Activated naive CD8-positive, alpha-beta T cell (primary cell): Measurements from ENCODE around the gene ARL2BP.

Experiments
- H3K27ac Mint-ChIP-seq: one replicate; pipeline ENCODE4 v1.8.0; 2021; ENCODE audit warnings: mixed read lengths
- H3K27me3 Mint-ChIP-seq: one replicate; pipeline ENCODE4 v1.8.0; 2021; ENCODE audit warnings: mixed read lengths
- H3K36me3 Mint-ChIP-seq: one replicate; pipeline ENCODE4 v1.8.0; 2021; ENCODE audit warnings: mixed read lengths
- H3K4me1 Mint-ChIP-seq: one replicate; pipeline ENCODE4 v1.8.0; 2021; ENCODE audit warnings: low read depth, mixed read lengths
- H3K4me3 Mint-ChIP-seq: one replicate; pipeline ENCODE4 v1.8.0; 2021; ENCODE audit warnings: mild to moderate bottlenecking, mixed read lengths
- H3K9me3 Mint-ChIP-seq: one replicate; pipeline ENCODE4 v1.8.0; 2021; ENCODE audit warnings: low read depth, mixed read lengths

Gene ARL2BP

DNA sequence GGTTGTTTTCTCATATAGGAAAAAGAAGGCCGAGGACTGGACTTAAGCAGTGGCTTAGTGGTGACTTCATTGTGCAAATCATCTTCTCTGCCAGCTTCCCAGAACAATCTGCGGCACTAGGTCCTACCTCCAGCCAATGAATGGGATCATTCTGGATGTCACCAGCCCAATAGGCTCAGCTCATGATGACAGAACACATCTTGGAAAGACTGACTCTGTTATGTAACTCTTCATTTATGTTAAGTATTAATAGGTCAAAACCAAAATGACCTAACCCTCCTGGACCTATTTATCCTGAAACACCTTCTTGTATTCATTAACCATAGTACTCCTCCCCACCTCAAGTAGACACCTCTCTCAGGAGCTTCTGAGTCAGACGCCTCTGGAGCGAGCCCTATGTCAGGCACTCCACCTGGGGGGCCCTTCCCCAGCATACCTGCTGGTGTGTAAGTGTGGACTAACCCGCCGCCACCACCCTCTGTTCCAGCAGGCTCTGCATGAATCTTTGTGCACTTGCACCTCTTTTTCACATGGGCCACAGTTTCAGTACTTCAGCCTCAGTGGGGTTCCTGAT lies 7.2 kb downstream of the ARL2BP start:
- no peaks in the 10 kb centered on the region for H3K4me1 Mint-ChIP-seq
- H3K4me3 Mint-ChIP-seq = no peak overlapping the region
- H3K9me3 Mint-ChIP-seq = no peaks in the 10 kb centered on the region
- H3K27me3 Mint-ChIP-seq = no peaks in the 10 kb centered on the region
- H3K36me3 Mint-ChIP-seq = peaks cover 12% of the 10 kb centered on the region
- H3K27ac Mint-ChIP-seq = no peak overlapping the region

DNA sequence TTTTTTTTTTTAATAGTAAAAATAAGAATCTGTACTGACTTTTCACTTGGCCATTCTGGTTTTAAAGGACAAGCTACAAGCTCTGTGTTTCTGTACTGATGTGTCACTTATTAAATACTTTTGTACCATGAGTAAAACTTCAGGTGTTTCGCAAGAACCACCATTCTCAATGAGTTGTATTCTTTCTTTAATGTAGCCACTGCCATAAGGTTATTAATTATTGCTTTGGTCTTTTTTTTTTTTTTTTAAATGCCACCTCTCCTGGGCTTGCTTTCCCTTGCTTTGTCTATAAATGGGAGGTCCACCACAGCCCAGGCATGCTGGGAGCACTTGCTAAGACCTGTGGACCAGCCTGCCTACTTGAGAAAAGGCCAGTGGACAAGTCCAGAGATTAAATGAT lies 8.4 kb downstream of the ARL2BP start:
- H3K27me3 Mint-ChIP-seq = no peaks in the 10 kb centered on the region
- H3K27ac Mint-ChIP-seq = no peak overlapping the region
- H3K36me3 Mint-ChIP-seq = peaks cover 12% of the 10 kb centered on the region
- no peak overlapping the region for H3K4me3 Mint-ChIP-seq
- H3K4me1 Mint-ChIP-seq = no peaks in the 10 kb centered on the region
- no peaks in the 10 kb centered on the region for H3K9me3 Mint-ChIP-seq

- Mint-ChIP-seq H3K27me3 (no peaks in the 10 kb centered on the region), H3K36me3 (peaks cover 10% of the 10 kb centered on the region), H3K4me1 (peaks cover 11% of the 10 kb centered on the region), H3K27ac (no peak overlapping the region), H3K4me3 (no peak overlapping the region), H3K9me3 (no peaks in the 10 kb centered on the region)
Observed at GRCh38 chr16:57255686-57256415, 10.8 kb downstream of the ARL2BP start.

- Mint-ChIP-seq H3K27ac (no peak overlapping the region), H3K9me3 (no peaks in the 10 kb centered on the region), H3K27me3 (no peaks in the 10 kb centered on the region)
Observed at GRCh38 chr16:57256601-57257395, 11.7 kb downstream of the ARL2BP start.

GRCh38 chr16:57257455-57258070 lies 12.5 kb downstream of the ARL2BP start:
- no peaks in the 10 kb centered on the region for H3K27me3 Mint-ChIP-seq
- peaks cover 4% of the 10 kb centered on the region for H3K36me3 Mint-ChIP-seq
- H3K4me1 Mint-ChIP-seq = peaks cover 11% of the 10 kb centered on the region
- no peaks in the 10 kb centered on the region for H3K9me3 Mint-ChIP-seq
- H3K27ac Mint-ChIP-seq = no peak overlapping the region
- no peak overlapping the region for H3K4me3 Mint-ChIP-seq

More at GRCh38 chr16:57256601-57257395, 11.7 kb downstream of the ARL2BP start:
- peaks cover 10% of the 10 kb centered on the region for H3K36me3 Mint-ChIP-seq
- H3K4me3 Mint-ChIP-seq = no peak overlapping the region
- H3K4me1 Mint-ChIP-seq = peaks cover 11% of the 10 kb centered on the region

DNA sequence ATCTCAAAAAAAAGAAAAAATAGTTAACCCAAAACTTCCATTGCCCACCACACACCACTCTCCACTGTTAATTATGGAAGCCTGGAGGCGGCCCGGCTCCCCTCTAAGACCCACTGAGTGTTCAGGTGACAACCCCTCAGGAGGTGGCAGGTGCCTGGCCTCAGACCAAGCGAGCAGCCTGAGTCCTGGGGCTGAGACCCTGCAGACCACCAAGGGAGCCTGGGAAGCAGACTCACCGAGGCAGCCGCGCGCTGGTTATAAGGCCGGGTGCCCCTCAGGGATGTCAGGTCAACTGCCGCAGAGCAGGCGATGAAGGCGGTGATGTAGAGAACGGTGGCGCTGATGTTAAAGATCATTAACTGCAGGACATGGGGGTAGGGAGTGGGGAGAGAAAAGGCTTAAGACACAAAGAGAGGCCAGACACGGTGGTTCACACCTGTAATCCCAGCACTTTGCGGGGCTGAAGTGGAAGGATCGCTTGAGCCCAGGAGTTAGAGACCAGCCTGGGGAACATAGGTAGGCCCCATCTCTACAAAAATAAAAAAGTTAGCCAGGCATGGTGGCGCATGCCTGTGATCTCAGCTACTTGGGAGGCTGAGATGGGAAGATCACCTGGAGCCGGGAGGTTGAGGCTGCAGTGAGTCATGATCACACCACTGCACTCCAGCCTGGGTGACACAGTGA lies 13.3 kb downstream of the ARL2BP start:
- H3K27ac Mint-ChIP-seq = peak overlapping the region; percentile 22
- peaks cover 11% of the 10 kb centered on the region for H3K4me1 Mint-ChIP-seq
- no peaks in the 10 kb centered on the region for H3K9me3 Mint-ChIP-seq
- H3K27me3 Mint-ChIP-seq = no peaks in the 10 kb centered on the region
- H3K36me3 Mint-ChIP-seq = no peaks in the 10 kb centered on the region
- no peak overlapping the region for H3K4me3 Mint-ChIP-seq

DNA sequence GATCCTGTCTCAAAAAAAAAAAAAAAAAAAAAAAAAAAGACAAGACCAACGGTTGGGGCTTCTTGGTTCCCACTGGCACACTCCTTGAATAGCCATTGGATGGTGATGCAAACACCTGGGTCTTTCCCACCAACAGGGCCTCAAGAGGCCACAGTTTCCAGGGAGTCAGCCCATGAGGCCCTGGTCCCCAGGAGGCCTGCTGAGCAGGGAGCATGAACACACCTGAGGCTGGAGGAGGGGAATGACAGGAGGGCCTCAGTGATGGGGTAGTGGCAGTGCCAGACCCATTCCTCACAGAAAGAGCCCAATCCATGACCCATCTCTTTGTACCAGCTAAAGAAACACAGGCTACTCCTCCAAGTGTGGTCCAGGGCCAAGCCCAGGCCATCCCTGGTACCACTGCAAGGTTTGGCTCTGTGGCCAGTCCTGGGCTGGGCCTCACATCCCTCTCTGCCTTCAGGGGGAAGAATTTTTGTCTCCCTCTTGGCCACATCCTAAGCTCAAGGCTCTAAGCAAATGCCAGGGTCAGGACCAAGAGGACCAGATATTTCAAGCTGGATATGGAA lies 13.9 kb downstream of the ARL2BP start:
- no peaks in the 10 kb centered on the region for H3K27me3 Mint-ChIP-seq
- H3K9me3 Mint-ChIP-seq = no peaks in the 10 kb centered on the region
- H3K27ac Mint-ChIP-seq = no peak overlapping the region
- peaks cover 11% of the 10 kb centered on the region for H3K4me1 Mint-ChIP-seq
- no peak overlapping the region for H3K4me3 Mint-ChIP-seq
- H3K36me3 Mint-ChIP-seq = no peaks in the 10 kb centered on the region

DNA sequence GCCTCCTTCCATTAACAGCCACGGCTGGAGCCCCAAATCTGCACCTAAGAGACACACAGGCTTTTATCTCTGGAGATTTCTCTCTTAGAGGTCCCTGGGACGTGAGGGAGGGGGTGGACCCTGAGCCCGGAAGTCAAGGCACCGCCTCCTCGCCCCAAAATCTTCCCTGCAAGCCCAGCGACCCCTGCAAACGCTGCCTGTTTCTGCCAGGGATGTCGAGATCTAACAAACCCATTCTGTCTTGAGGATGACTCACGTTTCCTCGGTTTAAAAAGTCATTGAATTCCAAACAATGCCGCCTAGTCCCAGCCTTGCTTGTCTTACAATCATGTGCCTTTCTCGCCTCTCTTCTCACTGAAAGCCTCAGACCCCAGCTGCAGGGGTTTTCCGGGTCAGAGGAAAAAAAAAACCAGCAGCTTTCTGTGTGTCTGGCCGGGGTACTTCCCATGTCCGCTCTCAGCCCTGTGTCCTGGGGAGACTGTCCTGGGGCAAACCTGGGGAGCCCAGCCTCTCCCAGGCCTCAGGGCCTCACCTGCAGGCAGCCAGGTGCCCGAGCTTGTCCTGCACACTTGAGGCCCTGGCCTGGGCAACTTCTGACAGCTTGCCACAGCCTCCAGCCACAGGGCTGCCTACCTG lies 15.4 kb downstream of the ARL2BP start:
- H3K4me1 Mint-ChIP-seq = peaks cover 15% of the 10 kb centered on the region
- H3K27me3 Mint-ChIP-seq = no peaks in the 10 kb centered on the region
- no peaks in the 10 kb centered on the region for H3K36me3 Mint-ChIP-seq
- H3K27ac Mint-ChIP-seq = peak overlapping the region; percentile 87
- H3K4me3 Mint-ChIP-seq = peak overlapping the region; percentile 72
- H3K9me3 Mint-ChIP-seq = no peaks in the 10 kb centered on the region

- H3K27ac Mint-ChIP-seq = peak overlapping the region; percentile 34
- no peaks in the 10 kb centered on the region for H3K9me3 Mint-ChIP-seq
- no peaks in the 10 kb centered on the region for H3K27me3 Mint-ChIP-seq
- H3K36me3 Mint-ChIP-seq = no peaks in the 10 kb centered on the region
- no peak overlapping the region for H3K4me3 Mint-ChIP-seq
- H3K4me1 Mint-ChIP-seq = peaks cover 29% of the 10 kb centered on the region
Observed at GRCh38 chr16:57261806-57262205, 16.7 kb downstream of the ARL2BP start.

DNA sequence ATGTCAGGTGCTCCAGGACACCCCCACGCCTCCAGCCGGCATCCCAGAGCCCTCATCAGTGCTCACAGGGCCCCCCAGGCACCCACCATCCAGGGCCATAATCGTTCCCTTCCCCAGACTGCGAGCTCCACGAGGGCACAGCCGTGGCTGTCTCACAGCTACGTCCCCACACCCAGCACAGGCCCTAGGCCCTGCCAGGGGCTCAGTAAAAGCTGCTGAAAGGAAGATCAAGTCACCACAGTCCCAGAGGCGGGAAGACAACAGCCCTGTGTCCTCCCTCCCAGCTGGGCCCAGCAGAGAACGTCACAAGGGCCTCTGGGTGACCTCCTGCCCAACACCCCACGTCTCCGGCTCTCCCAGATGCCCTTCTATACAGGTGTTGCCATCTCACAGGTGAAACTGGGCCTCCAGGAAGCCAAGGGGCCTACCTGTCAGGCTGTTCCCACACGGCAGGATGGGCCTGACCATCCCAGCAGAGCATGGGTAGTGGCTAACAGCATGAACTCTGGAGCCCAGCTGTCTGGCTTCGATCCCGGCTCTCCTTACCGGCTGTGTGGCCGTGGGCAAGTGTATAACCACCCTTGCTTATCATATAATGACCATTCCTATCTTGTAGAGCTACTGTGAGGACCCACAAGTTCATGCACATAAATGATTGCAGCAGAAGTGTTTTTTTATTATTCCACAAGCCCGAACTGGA lies 17.9 kb downstream of the ARL2BP start:
- Mint-ChIP-seq H3K9me3 (no peaks in the 10 kb centered on the region), H3K27me3 (no peaks in the 10 kb centered on the region), H3K4me1 (peaks cover 39% of the 10 kb centered on the region), H3K4me3 (no peak overlapping the region), H3K36me3 (no peaks in the 10 kb centered on the region), H3K27ac (peak overlapping the region; percentile 78)

DNA sequence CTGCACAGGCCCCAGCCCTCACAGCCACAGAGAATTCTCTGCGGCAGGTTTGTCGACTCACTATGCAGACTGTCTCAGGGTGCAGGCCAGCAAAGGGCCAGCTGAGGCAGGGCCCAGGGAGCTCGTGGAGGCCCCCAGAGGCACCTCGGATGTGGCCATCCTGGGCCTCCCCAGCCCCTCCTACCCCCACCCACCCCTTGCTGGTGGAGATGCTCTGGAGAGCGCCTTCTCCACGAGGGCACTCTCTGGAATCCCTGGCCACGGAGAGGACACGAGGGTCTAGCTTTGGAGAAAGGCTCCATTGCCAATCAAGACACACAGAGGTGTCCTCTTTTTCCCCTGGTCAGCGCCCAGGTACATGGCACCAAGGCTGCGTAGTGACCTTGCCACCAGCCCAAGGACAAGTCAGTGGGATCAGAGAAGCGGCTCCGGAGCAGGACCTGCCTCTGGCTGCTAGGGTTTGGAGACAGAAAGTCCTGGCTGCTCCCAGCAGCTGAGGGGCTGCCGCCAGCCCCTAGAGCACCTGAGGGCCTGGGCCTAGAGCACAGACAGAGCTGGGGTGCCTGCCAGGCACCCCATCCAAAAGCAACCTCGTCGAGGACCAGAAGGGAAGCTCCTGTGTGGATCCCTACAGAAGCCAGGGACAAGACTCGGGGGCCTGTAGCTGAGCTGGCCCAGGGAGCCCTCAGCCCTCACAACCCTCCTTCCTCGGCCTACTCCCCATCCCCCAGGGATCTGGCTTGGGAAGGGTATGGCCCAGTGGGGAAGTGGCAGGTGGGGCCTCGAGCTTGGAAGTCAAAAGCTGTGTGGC lies 18.7 kb downstream of the ARL2BP start:
- H3K27ac Mint-ChIP-seq = peak overlapping the region; percentile 78
- H3K4me1 Mint-ChIP-seq = peaks cover 47% of the 10 kb centered on the region
- no peaks in the 10 kb centered on the region for H3K9me3 Mint-ChIP-seq
- no peaks in the 10 kb centered on the region for H3K27me3 Mint-ChIP-seq
- no peaks in the 10 kb centered on the region for H3K36me3 Mint-ChIP-seq
- no peak overlapping the region for H3K4me3 Mint-ChIP-seq

DNA sequence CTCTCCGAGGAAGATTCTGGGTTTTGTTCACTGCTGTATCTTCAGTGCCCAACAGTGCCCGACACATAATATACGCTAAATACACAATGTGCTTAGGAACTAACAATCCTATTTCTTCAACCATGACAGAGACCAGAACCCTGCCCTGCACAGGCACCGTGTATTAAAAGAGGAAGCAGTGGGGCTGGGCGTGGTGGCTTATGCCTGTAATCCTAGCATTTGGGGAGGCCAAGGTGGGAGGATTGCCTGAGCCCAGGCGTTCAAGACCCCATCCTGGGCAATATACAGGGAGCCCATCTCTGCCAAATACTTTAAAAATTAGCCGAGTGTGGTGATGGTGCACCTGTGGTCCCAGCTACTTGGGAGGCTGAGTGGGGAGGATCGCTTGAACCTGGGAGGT lies 19.3 kb downstream of the ARL2BP start:
- Mint-ChIP-seq H3K9me3 (no peaks in the 10 kb centered on the region), H3K27ac (no peak overlapping the region), H3K4me3 (no peak overlapping the region), H3K27me3 (no peaks in the 10 kb centered on the region), H3K4me1 (peaks cover 51% of the 10 kb centered on the region), H3K36me3 (no peaks in the 10 kb centered on the region)

DNA sequence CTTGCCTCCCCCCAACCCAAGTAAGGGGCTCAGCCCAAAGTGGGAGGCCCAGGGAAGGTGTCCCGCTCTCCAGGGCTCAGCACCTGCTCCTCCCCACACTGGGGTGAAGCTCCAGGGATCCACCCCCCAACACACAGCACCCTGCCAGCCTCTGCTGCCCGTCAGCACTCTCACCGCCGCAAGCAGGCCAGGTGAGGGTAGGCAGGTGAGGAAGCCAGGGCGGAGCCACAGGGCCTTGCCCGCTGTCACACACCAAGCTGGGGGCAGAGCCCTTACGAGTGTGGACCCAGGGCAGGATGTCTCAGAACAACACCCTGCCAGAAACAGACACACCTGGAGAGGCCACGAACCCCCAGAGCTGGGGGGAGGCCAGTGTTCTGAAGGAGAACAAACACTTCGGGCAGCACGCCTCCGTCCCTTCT lies 19.9 kb downstream of the ARL2BP start:
- Mint-ChIP-seq H3K4me1 (peaks cover 49% of the 10 kb centered on the region), H3K36me3 (no peaks in the 10 kb centered on the region), H3K4me3 (peak overlapping the region; percentile 19), H3K27ac (peak overlapping the region; percentile 86), H3K27me3 (no peaks in the 10 kb centered on the region), H3K9me3 (no peaks in the 10 kb centered on the region)
